A673 (cell line): ENCODE measurements around the gene SP100. TPM values are rescaled to one million over a fixed set of nuclear protein-coding genes. Genes with fewer than 3 reads are reported as not detected.

Experiments
- Bru-seq: library from RNA; stranded (reverse); fragments of 400-500 nt; gene quantifications from one replicate; lab custom pipeline; 2021; lab: Mats Ljungman, UMichigan
- BruChase-seq, 2 experiments: library from RNA; stranded (reverse); fragments of 400-500 nt; gene quantifications; one replicate each; lab custom pipeline; 2021; lab: Mats Ljungman, UMichigan
- BruUV-seq: library from RNA; stranded (reverse); fragments of 400-500 nt; replicated peaks from 2 replicates; lab custom pipeline; 2021; lab: Mats Ljungman, UMichigan
- CTCF ChIA-PET: fragments of 300-600 bp; sonication (Branson Sonifier 250); formaldehyde crosslinking; loops from one replicate; lab custom pipeline; 2022; ENCODE audit warnings: antibody characterized with exemption; lab: Charles Lee
- POLR2A ChIA-PET: fragments of 300-600 bp; sonication (Branson Sonifier 250); formaldehyde crosslinking; loops from one replicate; lab custom pipeline; 2022; ENCODE audit warnings: antibody characterized with exemption; ENCODE audit not compliant: low non-redundant PET; lab: Charles Lee
- DNase-seq: peaks from one replicate; pipeline ENCODE4 v3.0.0-alpha.2; 2015; ENCODE audit warnings: low spot score
- H3K27ac ChIP-seq: fragments of 200-600 bp; sonication (generic); 2 replicates; pipeline ENCODE4 v1.5.1; 2016; ENCODE audit warnings: mixed run types, low read depth, mild to moderate bottlenecking, mixed read lengths, antibody characterized with exemption, low read length; ENCODE audit not compliant: poor library complexity, severe bottlenecking
- H3K27me3 ChIP-seq: fragments of 200-600 bp; sonication (generic); replicated peaks from 2 replicates; pipeline ENCODE4 v1.6.1; 2017; ENCODE audit warnings: mixed run types, low read depth, mild to moderate bottlenecking, mixed read lengths, antibody characterized with exemption, low read length; ENCODE audit not compliant: insufficient read depth, poor library complexity
- H3K36me3 ChIP-seq: fragments of 200-600 bp; sonication (generic); 2 replicates; pipeline ENCODE4 v1.6.1; 2016; ENCODE audit warnings: mixed run types, mild to moderate bottlenecking, mixed read lengths, antibody characterized with exemption, low read length; ENCODE audit not compliant: insufficient read depth, poor library complexity, severe bottlenecking
- H3K4me1 ChIP-seq: fragments of 200-600 bp; sonication (generic); 2 replicates; pipeline ENCODE4 v1.6.1; 2017; ENCODE audit warnings: mixed run types, mild to moderate bottlenecking, mixed read lengths, antibody characterized with exemption, low read length; ENCODE audit not compliant: insufficient read depth, poor library complexity, severe bottlenecking
- H3K4me3 ChIP-seq: fragments of 200-600 bp; sonication (generic); 2 replicates; pipeline ENCODE4 v1.5.1; 2016; ENCODE audit warnings: low read depth, mixed run types, mild to moderate bottlenecking, mixed read lengths, low read length; ENCODE audit not compliant: poor library complexity, severe bottlenecking
- H3K9me3 ChIP-seq: fragments of 200-600 bp; sonication (generic); 2 replicates; pipeline ENCODE4 v1.6.1; 2016; ENCODE audit warnings: mixed run types, low read depth, mild to moderate bottlenecking, mixed read lengths, antibody characterized with exemption, low read length; ENCODE audit not compliant: poor library complexity, severe bottlenecking
- EZH2 ChIP-seq: fragments of 200-600 bp; sonication (generic); IDR thresholded peaks from 2 replicates; pipeline ENCODE4 v1.6.1; 2017; ENCODE audit warnings: borderline replicate concordance, low read depth, mild to moderate bottlenecking, mixed read lengths, antibody characterized with exemption, low read length; ENCODE audit not compliant: poor library complexity, severe bottlenecking
- intact Hi-C: fragments of 100-400 bp; cut with micrococcal nuclease; formaldehyde crosslinking; loops from one replicate; pipeline ENCODE4 v1.10.0; 2022; ENCODE audit not compliant: unreplicated experiment
- long read RNA-seq: library from polyadenylated mRNA; stranded (forward); transcript quantifications from one replicate; pipeline ENCODE4 v2.0.0, GENCODE V29; 2022
- total RNA-seq: library from RNA; stranded (reverse); gene quantifications from 2 replicates; pipeline ENCODE4 v1.2.3, GENCODE V29; 2021
- TF ChIP-seq, protein P1 (sequence below): fragments of 300-800, 200-600 bp; sonication (generic); conservative IDR thresholded peaks from 2 replicates; pipeline ENCODE4 v1.5.1; 2017; ENCODE audit warnings: low read depth, mild to moderate bottlenecking, antibody characterized with exemption, low read length, moderate library complexity, mixed read lengths

The SP100 gene
- total RNA-seq (2.9 and 3.8 TPM in 2 replicates), Bru-seq, nascent RNA (percentile 35 among the genes with signal in this experiment), BruChase-seq, experiment 1, labeled RNA remaining after a 2-hour chase (percentile 28 among the genes with signal in this experiment), BruChase-seq, experiment 2, labeled RNA remaining after a 6-hour chase (percentile 28 among the genes with signal in this experiment)
- long read RNA-seq, partial matches to known transcripts = 1 of 5 reads
- long read RNA-seq, other reads (novel, unspliced or antisense) = 1 of 5 reads

DNA sequence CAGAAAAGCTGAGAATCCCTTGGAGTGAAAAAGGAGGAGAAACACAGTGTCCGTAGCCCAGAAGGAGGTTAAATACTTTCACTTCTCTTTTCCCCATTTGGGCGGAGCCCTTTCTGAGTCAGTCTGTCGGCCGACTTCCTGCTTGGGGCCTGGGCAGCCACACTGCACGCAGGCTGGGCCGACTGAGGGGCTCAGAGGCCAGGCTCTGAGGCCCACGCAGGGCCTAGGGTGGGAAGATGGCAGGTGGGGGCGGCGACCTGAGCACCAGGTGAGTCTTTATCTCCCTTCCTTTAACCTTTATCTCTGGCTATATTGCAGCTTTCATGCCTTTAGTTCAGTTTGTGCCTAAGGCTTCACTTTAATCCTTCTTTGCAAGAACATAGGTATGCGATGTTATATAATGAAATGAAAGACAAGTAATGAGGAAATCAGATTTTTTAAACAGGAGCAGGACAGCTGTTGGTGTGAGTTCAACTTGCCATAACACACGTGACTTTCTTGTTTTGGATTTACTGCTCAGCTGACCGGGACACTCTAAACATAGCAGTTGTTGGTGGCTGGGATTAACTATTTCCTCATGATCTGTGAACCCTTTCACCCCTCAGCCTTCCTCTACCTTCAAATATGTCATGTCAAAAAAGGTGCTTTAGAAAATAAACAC, at the start of gene SP100:
SP100 (plus strand) TSS at position 141 of the 661 bp plus-strand sequence; CDS start at position 237, 96 bp downstream.
- H3K4me3 ChIP-seq = no peak within 1 kb of the TSS
- H3K27ac ChIP-seq = no peak within 1 kb of the TSS
- ChIA-PET POLR2A (no interaction called here), CTCF (no interaction called here)
- peak; percentile 21 for DNase-seq
- H3K9me3 ChIP-seq = no peaks in the 10 kb centered on the region
- peaks cover 10% of the 10 kb centered on the region for H3K27me3 ChIP-seq
- H3K36me3 ChIP-seq = no peaks in the 10 kb centered on the region
- TF ChIP-seq, protein P1, sequence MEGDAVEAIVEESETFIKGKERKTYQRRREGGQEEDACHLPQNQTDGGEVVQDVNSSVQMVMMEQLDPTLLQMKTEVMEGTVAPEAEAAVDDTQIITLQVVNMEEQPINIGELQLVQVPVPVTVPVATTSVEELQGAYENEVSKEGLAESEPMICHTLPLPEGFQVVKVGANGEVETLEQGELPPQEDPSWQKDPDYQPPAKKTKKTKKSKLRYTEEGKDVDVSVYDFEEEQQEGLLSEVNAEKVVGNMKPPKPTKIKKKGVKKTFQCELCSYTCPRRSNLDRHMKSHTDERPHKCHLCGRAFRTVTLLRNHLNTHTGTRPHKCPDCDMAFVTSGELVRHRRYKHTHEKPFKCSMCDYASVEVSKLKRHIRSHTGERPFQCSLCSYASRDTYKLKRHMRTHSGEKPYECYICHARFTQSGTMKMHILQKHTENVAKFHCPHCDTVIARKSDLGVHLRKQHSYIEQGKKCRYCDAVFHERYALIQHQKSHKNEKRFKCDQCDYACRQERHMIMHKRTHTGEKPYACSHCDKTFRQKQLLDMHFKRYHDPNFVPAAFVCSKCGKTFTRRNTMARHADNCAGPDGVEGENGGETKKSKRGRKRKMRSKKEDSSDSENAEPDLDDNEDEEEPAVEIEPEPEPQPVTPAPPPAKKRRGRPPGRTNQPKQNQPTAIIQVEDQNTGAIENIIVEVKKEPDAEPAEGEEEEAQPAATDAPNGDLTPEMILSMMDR = no peak
- no peak for TF ChIP-seq EZH2
- BruUV-seq = TSS peak; percentile 46
- H3K4me1 ChIP-seq = no peaks in the 10 kb centered on the region
- intact Hi-C loops = no loop called here

DNA sequence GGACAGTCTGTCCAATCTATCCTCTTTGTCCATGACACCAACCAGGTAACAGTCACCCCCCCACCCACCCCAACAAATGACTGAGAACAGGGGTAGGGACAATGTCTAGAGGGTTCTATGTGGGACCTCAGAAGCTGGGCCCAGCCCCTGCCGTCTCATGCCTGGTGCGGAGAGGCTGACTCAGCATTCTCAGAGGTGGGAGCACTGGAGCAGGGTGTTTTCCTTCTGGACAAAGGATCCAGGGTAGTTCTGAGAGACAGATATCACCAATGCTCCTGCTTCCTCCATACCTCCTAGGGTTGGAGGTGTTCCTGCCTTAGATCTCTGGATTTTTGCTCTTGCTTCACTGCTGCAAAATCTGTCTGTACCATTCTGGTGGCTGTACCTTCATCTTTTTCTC, 33.9 kb upstream of the SP100 start:
- ChIA-PET CTCF (no interaction called here), POLR2A (no interaction called here)
- DNase-seq = no peak
- Histone ChIP-seq H3K27ac (no peak overlapping the region), H3K27me3 (peaks cover 7% of the 10 kb centered on the region), H3K4me3 (no peak overlapping the region), H3K9me3 (no peaks in the 10 kb centered on the region), H3K36me3 (no peaks in the 10 kb centered on the region), H3K4me1 (no peaks in the 10 kb centered on the region)
- no TSS peak for BruUV-seq
- TF ChIP-seq, protein P1 = no peak
- intact Hi-C loops = no loop called here

DNA sequence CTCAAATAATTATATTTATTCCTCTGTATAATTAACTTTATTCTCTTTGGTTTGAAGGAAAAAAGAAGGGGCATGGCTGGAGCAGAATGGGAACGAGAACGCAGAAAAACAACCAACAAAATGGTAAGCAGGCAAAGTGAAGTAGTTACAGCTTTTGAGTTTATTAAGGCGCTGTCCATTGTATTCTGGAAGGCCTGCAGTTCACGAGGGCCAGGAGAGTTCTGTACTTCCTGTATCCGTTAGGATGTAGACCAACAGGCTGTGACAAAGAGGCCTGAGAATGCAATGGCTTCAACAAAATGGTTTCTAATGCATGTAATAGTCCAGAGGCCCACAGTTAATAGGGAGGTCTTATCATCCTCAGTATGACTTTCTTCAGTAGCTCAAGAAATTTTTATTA, 32.5 kb upstream of the SP100 start:
- CTCF ChIA-PET = no interaction called here
- H3K36me3 ChIP-seq = no peaks in the 10 kb centered on the region
- no TSS peak for BruUV-seq
- peaks cover 10% of the 10 kb centered on the region for H3K27me3 ChIP-seq
- no peaks in the 10 kb centered on the region for H3K4me1 ChIP-seq
- POLR2A ChIA-PET = no interaction called here
- no peak overlapping the region for H3K27ac ChIP-seq
- TF ChIP-seq, protein P1 = no peak
- TF ChIP-seq EZH2 = no peak
- no peaks in the 10 kb centered on the region for H3K9me3 ChIP-seq
- intact Hi-C loops = no loop called here
- no peak for DNase-seq
- no peak overlapping the region for H3K4me3 ChIP-seq
